ENCODE data around the gene SLC26A6. TPM values are rescaled to one million over a fixed set of nuclear protein-coding genes. Genes with fewer than 3 reads are reported as not detected.

The SLC26A6 gene
- polyA plus RNA-seq, 1 donor from 2014 or later = 23.6 TPM

GRCh38 chr3:48599509-48600285 is 35.6 kb downstream of the SLC26A6 start:
- Histone ChIP-seq H3K9ac (ENCODE audit: low read length) (no peak overlapping the region), H3K79me2 (replicated peaks; ENCODE audit: insufficient read depth, low read length) (no peaks in the 10 kb centered on the region), H3K9me2 (ENCODE audit: insufficient read depth, low read length) (no peaks in the 10 kb centered on the region), H3K4me3 (ENCODE audit: low read length) (no peak overlapping the region), H3K27ac (ENCODE audit: low read length) (no peak overlapping the region), H3K9me3 (ENCODE audit: low read length) (no peaks in the 10 kb centered on the region), H2AFZ (ENCODE audit: low read depth, low read length) (no peak overlapping the region), H3K4me2 (ENCODE audit: low read length) (no peak overlapping the region), H4K20me1 (ENCODE audit: insufficient read depth) (no peaks in the 10 kb centered on the region), H3F3A (ENCODE audit: insufficient read depth, low read length, poor library complexity, severe bottlenecking) (no peaks in the 10 kb centered on the region), H3K36me3 (ENCODE audit: insufficient read depth, low read length) (no peaks in the 10 kb centered on the region), H3K27me3 (ENCODE audit: insufficient read depth, low read depth, low read length) (no peaks in the 10 kb centered on the region)
- no peak for TF ChIP-seq RAD21 (conservative IDR thresholded peaks at IDR 0.05)
- TF ChIP-seq EZH2 (IDR thresholded peaks at IDR 0.05; ENCODE audit: borderline replicate concordance, insufficient read depth, low read length, poor library complexity, severe bottlenecking) = no peak
- TF ChIP-seq REST (IDR thresholded peaks at IDR 0.05; ENCODE audit: borderline replicate concordance) = no peak
- TF ChIP-seq MXI1 (conservative IDR thresholded peaks at IDR 0.05; ENCODE audit: poor library complexity, severe bottlenecking) = no peak
- TF ChIP-seq POLR2AphosphoS5 (IDR thresholded peaks at IDR 0.05) = no peak
- no peak for TF ChIP-seq SMC3 (conservative IDR thresholded peaks at IDR 0.05; ENCODE audit: poor library complexity)
- TF ChIP-seq TAF1 (IDR thresholded peaks at IDR 0.05; ENCODE audit: low read depth) = no peak
- TF ChIP-seq EP300 (conservative IDR thresholded peaks at IDR 0.05; ENCODE audit: poor library complexity, severe bottlenecking) = no peak

GRCh38 chr3:48599077-48599501 is 36.2 kb downstream of the SLC26A6 start:
- no peaks in the 10 kb centered on the region for H3K36me3 ChIP-seq (ENCODE audit: insufficient read depth, low read length)
- no peak overlapping the region for H2AFZ ChIP-seq (ENCODE audit: low read depth, low read length)
- no peak overlapping the region for H3K27ac ChIP-seq (ENCODE audit: low read length)
- H3K9me3 ChIP-seq (ENCODE audit: low read length) = no peaks in the 10 kb centered on the region
- no peaks in the 10 kb centered on the region for H3F3A ChIP-seq (ENCODE audit: insufficient read depth, low read length, poor library complexity, severe bottlenecking)
- H4K20me1 ChIP-seq (ENCODE audit: insufficient read depth) = no peaks in the 10 kb centered on the region
- H3K4me2 ChIP-seq (ENCODE audit: low read length) = no peak overlapping the region
- no peak for TF ChIP-seq EZH2 (IDR thresholded peaks at IDR 0.05; ENCODE audit: borderline replicate concordance, insufficient read depth, low read length, poor library complexity, severe bottlenecking)
- TF ChIP-seq MXI1 (conservative IDR thresholded peaks at IDR 0.05; ENCODE audit: poor library complexity, severe bottlenecking) = no peak
- TF ChIP-seq SMC3 (conservative IDR thresholded peaks at IDR 0.05; ENCODE audit: poor library complexity) = no peak
- H3K9me2 ChIP-seq (ENCODE audit: insufficient read depth, low read length) = no peaks in the 10 kb centered on the region
- no peak overlapping the region for H3K9ac ChIP-seq (ENCODE audit: low read length)
- H3K27me3 ChIP-seq (ENCODE audit: insufficient read depth, low read depth, low read length) = no peaks in the 10 kb centered on the region
- H3K4me3 ChIP-seq (ENCODE audit: low read length) = no peak overlapping the region
- H3K79me2 ChIP-seq (replicated peaks; ENCODE audit: insufficient read depth, low read length) = no peaks in the 10 kb centered on the region
